Measurements from ENCODE around the gene RAB14. TPM values are rescaled to one million over a fixed set of nuclear protein-coding genes. Genes with fewer than 3 reads are reported as not detected.

Gene RAB14
- total RNA-seq, 1 donor from 2014 or later: 54.9 TPM

- no peaks in the 10 kb centered on the region for H3K36me3 Mint-ChIP-seq
- H3K9me3 Mint-ChIP-seq: no peaks in the 10 kb centered on the region
- no peak overlapping the region for H3K4me3 Mint-ChIP-seq
- no peak for TF ChIP-seq CTCF (IDR thresholded peaks at IDR 0.05; ENCODE audit: unreplicated experiment)
- H3K27ac Mint-ChIP-seq: peak overlapping the region; percentile 45
- no peak for DNase-seq (ENCODE audit: low spot score in 2 of 2, unreplicated experiment in 2 of 2)
- H3K4me1 Mint-ChIP-seq: peaks cover 68% of the 10 kb centered on the region
- no peaks in the 10 kb centered on the region for H3K27me3 Mint-ChIP-seq (ENCODE audit: low read depth)
Observed at GRCh38 chr9:121196389-121196788, 5.3 kb downstream of the RAB14 start.

GRCh38 chr9:121194730-121195129, 6.9 kb downstream of the RAB14 start:
- Mint-ChIP-seq H3K27me3 (ENCODE audit: low read depth) (no peaks in the 10 kb centered on the region), H3K36me3 (no peaks in the 10 kb centered on the region), H3K4me3 (no peak overlapping the region), H3K27ac (peak overlapping the region; percentile 82), H3K4me1 (peaks cover 61% of the 10 kb centered on the region), H3K9me3 (no peaks in the 10 kb centered on the region)
- no peak for TF ChIP-seq CTCF (IDR thresholded peaks at IDR 0.05; ENCODE audit: unreplicated experiment)
- no peak for DNase-seq (ENCODE audit: low spot score in 2 of 2, unreplicated experiment in 2 of 2)

GRCh38 chr9:121192959-121193640, 8.6 kb downstream of the RAB14 start:
- peak overlapping the region; percentile 64 for H3K27ac Mint-ChIP-seq
- no peaks in the 10 kb centered on the region for H3K36me3 Mint-ChIP-seq
- no peaks in the 10 kb centered on the region for H3K27me3 Mint-ChIP-seq (ENCODE audit: low read depth)
- H3K9me3 Mint-ChIP-seq: no peaks in the 10 kb centered on the region
- no peak overlapping the region for H3K4me3 Mint-ChIP-seq
- DNase-seq (ENCODE audit: low spot score in 2 of 2, unreplicated experiment in 2 of 2): no peak
- H3K4me1 Mint-ChIP-seq: peaks cover 51% of the 10 kb centered on the region
- TF ChIP-seq CTCF (IDR thresholded peaks at IDR 0.05; ENCODE audit: unreplicated experiment): no peak

GRCh38 chr9:121192518-121192917, 9.2 kb downstream of the RAB14 start:
- Mint-ChIP-seq H3K36me3 (no peaks in the 10 kb centered on the region), H3K27ac (peak overlapping the region; percentile 6), H3K27me3 (ENCODE audit: low read depth) (no peaks in the 10 kb centered on the region), H3K9me3 (no peaks in the 10 kb centered on the region), H3K4me1 (peaks cover 52% of the 10 kb centered on the region), H3K4me3 (no peak overlapping the region)
- DNase-seq (ENCODE audit: low spot score in 2 of 2, unreplicated experiment in 2 of 2): no peak
- no peak for TF ChIP-seq CTCF (IDR thresholded peaks at IDR 0.05; ENCODE audit: unreplicated experiment)

GRCh38 chr9:121191235-121191634, 10.4 kb downstream of the RAB14 start:
- Mint-ChIP-seq H3K4me3 (no peak overlapping the region), H3K36me3 (peaks cover 3% of the 10 kb centered on the region), H3K27me3 (ENCODE audit: low read depth) (no peaks in the 10 kb centered on the region), H3K9me3 (no peaks in the 10 kb centered on the region), H3K4me1 (peaks cover 44% of the 10 kb centered on the region), H3K27ac (no peak overlapping the region)
- TF ChIP-seq CTCF (IDR thresholded peaks at IDR 0.05; ENCODE audit: unreplicated experiment): no peak
- no peak for DNase-seq (ENCODE audit: low spot score in 2 of 2, unreplicated experiment in 2 of 2)
